Frontal cortex (tissue), 4 donors: ENCODE measurements around the gene EFNA2. TPM values are rescaled to one million over a fixed set of nuclear protein-coding genes. Genes with fewer than 3 reads are reported as not detected.
A peak's percentile ranks its signal among the peaks of the same experiment; 100 is the strongest.

ENCODE experiments used
- DNase-seq, 2 donors: peaks; one replicate each; pipeline ENCODE4 v3.0.0; 2012; ENCODE audit warnings: low spot score in 2 of 2
- FAIRE-seq: peaks from 2 replicates; lab custom pipeline; 2012; peaks lifted over from hg19 to GRCh38; lab: Jason Lieb, UNC
- total RNA-seq: library from RNA; depleted of rRNA; stranded (reverse); fragments of >200 nt; gene quantifications from one replicate; pipeline ENCODE4 v1.2.3, GENCODE V29; 2014
- donor health status: control.
- donor health status: control.
- donor health status: control.

The EFNA2 gene
- total RNA-seq, 1 donor from 2014 or later, result 13.0 TPM

DNA sequence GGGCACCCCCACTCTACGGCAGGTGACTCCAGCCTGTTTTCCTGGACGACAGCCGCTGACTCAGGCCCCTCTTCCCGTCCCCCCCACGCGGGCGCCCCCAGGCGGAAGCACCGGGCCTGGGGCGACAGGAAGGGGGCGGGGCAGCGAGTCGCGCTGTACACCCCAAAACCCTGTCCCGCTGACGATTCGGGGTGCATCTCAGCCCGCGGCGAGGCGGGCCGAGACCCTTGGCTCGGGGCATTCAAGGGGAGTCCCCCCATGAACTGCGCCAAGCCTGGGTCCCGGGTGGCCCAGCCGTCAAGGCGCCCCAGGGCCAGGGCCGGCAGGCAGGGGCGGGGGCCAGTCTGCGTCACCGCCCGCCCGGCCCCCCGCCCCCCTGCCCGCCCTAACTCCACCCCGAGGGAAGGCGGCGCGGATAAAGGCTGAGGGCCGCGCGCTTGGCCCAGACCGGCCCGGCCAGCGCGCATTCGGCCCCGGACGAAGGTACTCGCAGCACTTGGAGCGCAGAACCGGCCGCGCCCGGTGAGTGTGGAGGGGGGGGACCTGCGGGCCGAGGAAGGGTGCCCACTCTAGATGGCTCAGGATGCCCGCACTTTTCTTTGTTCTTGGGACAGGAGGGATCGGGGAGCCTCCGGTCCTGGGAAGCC is 37.4 kb upstream of the EFNA2 start, which contains the start of gene MIDN:
Gene MIDN, plus strand, starts transcription at position 445 of the 647 bp plus-strand sequence. CDS start 1,714 bp downstream, outside the sequence.
- no peak for FAIRE-seq
- DNase-seq, result peak; percentile 78 to 83

GRCh38 chr19:1248786-1249297 is 36.8 kb upstream of the EFNA2 start:
- DNase-seq (peak; percentile 75 to 89), FAIRE-seq (no peak)

GRCh38 chr19:1249298-1249989 is 36.2 kb upstream of the EFNA2 start:
- FAIRE-seq (no peak), DNase-seq (peak; percentile 89 to 98)

DNA sequence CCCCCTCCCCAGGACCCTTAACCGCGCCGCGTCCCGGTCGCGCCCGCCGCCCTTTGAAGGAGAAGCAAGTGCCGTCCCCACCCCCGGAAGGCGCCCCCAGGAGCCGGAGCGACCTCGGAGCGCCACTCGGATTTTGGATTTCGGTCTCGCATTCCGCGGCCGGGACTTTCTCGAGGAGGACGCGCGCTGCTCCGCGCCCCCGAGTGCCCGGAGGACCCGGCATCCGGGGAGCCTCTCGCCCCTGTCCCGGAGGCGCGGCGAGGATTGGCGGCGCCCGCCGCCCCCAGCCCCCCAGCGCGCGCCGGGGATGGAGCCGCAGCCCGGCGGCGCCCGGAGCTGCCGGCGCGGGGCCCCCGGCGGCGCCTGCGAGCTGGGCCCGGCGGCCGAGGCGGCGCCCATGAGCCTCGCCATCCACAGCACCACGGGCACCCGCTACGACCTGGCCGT is 35.7 kb upstream of the EFNA2 start:
- no peak for FAIRE-seq
- no peak for DNase-seq

GRCh38 chr19:1250437-1251260 is 35.0 kb upstream of the EFNA2 start:
- DNase-seq, result peak in 1 of 2 donors; percentile 80
- FAIRE-seq, result no peak

- DNase-seq, result no peak
These were observed 34.1 kb upstream of the EFNA2 start for GRCh38 chr19:1251330-1252220.

DNA sequence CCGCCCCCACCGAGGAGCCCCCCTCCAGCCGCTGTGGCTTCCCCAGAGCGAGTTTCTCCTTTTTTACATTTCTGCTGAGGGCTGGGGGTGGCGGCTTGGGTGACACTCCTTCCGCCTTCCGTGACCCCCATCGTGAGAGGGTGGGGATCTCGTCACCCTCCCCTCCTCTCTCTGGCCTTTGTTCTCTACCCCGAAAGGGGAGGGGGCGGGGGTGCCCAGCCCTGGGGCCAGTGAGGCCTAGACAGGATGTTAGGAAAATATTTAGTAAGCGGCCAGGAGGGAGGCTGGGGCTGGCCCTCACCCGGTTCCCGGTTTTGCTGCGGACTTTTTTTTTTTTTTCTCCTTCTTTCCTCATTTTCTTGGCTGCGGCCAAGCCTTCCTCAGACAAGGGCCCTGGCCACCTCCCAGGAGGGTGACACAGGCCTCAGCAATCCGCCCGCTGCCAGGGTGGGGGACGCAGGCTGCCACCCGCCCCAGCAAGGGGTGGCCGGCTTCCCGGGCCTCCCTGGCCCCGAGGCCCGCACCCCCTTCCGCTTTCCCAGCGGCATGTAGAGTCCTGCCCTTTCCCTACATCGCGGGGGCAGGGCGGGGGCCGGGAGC is 33.4 kb upstream of the EFNA2 start:
- FAIRE-seq, result no peak
- peak; percentile 60 to 76 for DNase-seq

More at GRCh38 chr19:1251330-1252220, 34.1 kb upstream of the EFNA2 start:
- FAIRE-seq, result no peak

DNA sequence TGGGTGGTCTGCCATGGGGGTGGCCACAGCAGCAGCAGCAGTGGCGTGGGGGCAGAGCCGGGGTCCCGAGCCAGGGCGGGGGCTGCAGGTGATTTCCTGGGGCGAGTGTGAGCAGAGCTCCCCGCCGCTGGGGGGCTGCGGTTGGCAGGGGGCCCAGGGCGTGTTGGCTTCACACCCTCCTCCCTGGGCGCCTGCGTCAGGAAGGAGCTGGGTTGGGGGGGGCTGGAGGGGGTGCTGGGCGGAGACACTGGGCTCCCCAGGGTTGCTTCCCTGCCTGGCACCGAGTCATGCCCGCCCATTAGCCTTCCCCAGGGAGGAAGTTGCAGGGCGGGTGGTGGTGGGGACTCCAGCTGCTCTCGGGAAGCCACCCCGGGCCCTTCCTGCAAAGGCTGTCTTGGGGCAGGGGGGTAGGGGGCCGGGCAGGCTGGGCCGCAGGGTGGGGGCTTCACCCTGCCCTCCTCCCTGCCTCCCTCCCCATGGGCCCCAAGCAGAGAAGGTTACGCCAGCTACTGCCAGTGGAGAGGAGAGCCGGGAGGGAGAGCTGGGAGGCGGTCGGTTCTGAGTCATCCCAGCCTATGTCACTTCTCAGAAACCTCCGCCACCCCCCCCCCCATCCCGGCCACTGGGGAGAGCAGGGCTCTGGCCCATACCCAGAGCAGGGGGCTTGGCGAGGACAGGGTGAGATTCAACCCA is 32.7 kb upstream of the EFNA2 start:
- peak; percentile 83 to 87 for DNase-seq
- no peak for FAIRE-seq

- FAIRE-seq (no peak), DNase-seq (no peak)
These were observed 32.1 kb upstream of the EFNA2 start for GRCh38 chr19:1253514-1254080.

- DNase-seq (peak in 1 of 2 donors; percentile 73), FAIRE-seq (no peak)
These were observed 31.6 kb upstream of the EFNA2 start for GRCh38 chr19:1254081-1254527.

DNA sequence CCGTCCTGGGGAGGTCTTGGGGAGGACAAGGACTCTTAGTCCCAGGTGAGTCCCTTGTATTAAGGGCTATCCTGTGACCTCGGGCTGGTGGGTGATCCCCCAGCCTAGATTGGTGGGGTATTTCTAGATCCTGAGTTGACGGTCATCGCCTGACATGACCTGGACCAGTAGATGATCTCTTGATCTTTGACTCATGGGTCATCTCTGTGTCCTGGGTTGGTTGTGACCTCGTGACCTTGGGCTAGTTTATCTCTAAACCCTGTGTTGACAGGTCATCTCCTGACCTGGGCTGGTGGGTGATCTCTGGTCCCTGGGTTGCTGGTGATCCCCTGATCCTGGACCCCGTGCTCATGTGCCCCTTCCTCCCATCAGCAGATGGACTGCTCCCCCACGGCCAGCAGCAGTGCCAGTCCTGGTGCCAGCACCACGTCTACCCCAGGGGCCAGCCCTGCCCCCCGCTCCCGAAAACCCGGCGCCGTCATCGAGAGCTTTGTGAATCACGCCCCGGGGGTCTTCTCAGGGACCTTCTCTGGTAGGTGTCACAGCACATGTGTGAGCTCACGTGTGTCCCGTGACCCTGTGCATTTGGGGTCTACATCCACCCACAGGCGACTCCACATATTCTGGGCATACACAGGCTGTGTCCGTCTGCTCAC is 31.0 kb upstream of the EFNA2 start:
- no peak for FAIRE-seq
- no peak for DNase-seq

DNA sequence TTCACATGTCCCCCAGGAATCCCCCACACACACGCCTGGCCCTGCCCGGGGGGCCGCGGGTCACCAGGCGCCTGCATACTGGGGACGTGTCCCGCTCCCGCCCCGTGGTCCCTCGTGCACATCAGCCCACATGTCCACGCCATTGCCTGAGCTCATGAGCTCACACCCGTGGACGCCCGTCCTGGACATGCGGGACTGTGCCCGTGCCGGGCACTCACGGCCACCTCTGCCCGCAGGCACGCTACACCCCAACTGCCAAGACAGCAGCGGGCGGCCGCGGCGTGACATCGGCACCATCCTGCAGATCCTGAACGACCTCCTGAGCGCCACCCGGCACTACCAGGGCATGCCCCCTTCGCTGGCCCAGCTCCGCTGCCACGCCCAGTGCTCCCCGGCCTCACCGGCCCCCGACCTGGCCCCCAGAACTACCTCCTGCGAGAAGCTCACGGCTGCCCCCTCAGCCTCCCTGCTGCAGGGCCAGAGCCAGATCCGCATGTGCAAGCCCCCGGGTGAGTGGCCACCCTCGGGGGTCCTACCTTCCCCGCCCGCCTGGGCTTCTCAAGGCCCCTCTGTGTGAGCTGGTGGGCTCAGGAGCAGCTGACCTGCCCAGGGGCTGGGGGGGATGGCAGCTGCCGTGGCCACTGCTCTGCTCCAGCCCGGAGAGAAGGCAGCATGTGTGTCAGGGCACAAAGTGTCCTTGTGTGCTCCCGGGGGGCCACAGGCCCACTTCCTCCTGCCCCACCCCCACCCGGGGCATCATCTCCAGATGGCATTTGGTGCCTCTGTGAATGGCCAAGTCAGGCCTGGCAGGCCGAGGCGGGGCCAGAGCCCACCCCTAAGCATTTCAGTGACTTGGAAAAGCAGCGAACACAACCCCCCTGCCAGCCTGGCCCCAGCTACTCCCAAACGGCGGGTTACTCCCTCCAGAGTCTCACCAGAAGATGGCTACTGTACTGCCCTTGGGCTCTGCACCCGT is 30.2 kb upstream of the EFNA2 start:
- FAIRE-seq, result no peak
- DNase-seq, result peak in 1 of 2 donors; percentile 78

- DNase-seq (no peak), FAIRE-seq (no peak)
These were observed 28.8 kb upstream of the EFNA2 start for GRCh38 chr19:1256646-1257474.

- no peak for FAIRE-seq
These were observed 28.1 kb upstream of the EFNA2 start for GRCh38 chr19:1257475-1258162.

DNA sequence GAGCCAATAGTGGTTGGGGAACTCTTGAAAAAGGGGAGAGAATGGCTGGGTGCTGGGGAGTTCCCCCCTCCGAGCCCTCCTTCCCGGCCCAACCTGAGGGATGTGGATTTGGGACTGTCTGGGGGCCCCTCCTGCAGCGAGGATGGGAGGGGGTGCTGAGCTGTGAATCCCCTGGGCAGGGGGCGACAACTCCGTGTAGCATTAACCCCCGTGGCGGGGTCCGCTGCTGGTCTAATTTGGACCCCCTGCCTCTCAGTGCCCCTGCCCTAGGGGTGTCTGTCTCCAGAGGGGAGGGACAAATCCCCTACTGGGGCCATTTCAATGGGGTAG is 27.5 kb upstream of the EFNA2 start:
- DNase-seq (no peak), FAIRE-seq (no peak)

More at GRCh38 chr19:1257475-1258162, 28.1 kb upstream of the EFNA2 start:
- no peak for DNase-seq
